ENCODE results near the gene PON3.

PON3 gene

DNA sequence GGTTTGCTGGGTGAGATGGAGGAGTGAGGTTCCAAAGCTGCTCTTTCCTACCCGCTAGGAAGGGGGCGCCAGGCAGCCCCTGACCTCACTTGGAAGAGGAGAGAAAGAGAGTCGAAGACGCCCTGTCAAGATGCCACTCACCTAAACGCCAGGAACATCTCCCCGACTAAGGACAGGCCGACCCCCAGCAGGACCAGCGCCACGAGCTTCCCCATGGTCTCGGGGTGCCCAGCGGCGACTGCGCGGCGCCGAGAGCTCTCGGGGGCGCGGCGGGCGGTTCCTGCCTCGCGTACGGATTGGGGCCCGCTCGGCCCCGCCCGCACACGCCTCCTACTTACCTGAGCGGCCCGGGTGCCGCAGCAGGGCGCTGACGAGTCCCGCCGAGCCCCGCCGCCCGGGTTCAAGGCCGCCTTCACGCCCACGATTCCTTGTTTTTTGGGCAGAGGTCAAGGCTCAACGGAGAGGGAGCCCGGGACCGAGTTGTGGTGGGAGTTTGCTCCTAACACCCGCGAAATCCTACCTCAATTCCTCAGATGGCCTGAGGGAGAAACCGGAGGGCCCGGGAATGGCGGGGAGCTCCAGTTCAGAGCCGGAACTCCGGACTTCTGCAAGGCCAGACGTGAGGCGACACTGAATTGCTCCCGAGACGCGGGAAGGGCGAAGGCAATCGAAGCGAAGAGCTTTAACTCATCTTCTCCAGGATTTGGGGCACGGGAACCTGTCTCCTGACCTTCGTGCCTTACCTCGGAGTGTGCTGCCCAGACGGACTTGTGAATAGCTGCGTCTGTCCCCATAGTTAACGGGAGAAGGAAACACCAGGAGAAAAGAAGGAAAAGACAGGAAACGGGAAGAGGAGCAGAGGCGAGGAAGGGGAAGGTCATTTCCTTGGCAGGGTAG lies at the start of gene PON3:
Gene PON3 (minus strand): TSS at position 240 of the 897 bp plus-strand sequence. CDS start 25 bp downstream, at position 215.
- DNase-seq (ENCODE audit: low read depth) = no peak

GRCh38 chr7:95444796-95445195 lies 48.6 kb upstream of the PON3 start:
- no peak for DNase-seq (ENCODE audit: low read depth)

GRCh38 chr7:95441042-95441823 lies 45.1 kb upstream of the PON3 start:
- no peak for DNase-seq (ENCODE audit: low read depth)

DNA sequence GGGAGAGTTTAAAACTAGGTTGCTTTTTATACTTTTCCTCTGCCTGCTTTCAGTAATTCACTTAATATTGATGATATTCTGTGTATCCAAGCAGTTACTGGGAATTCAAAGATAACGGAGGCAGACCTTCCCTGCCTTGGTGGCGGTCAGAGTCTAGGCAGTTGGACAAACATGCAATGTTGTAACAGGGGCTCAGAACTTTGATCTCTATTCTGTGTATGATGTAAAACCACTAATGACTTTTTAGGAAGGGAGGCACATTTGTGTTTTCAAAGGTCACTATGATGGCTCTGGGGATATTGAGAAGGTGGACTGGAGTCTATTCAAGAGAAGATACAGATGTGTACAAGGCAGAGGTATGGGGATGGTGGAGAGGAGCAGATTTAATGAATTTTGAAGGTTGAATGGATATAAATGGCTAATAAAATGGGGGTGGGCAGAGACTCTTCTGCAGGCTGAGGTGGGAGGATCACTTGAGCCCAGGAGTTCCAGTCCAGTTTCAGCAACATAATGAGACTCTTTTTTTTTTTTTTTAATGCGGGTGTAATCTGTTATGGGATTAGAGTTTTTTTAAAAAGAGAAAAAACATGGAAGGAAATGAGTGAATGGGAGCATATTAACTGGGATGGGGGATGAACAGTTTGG lies 44.3 kb upstream of the PON3 start:
- no peak for DNase-seq (ENCODE audit: low read depth)

GRCh38 chr7:95436407-95436806 lies 40.2 kb upstream of the PON3 start:
- DNase-seq (ENCODE audit: low read depth) = no peak

- DNase-seq (ENCODE audit: low read depth) = no peak
These were observed 39.2 kb upstream of the PON3 start for GRCh38 chr7:95435422-95435780.

- no peak for DNase-seq (ENCODE audit: low read depth)
These were observed 38.6 kb upstream of the PON3 start, which contains the start of gene PON2 for GRCh38 chr7:95434557-95435421. Gene PON2, minus strand, starts transcription at chr7:95435028. Its CDS starts 77 bp downstream, at chr7:95434951.

- no peak for DNase-seq (ENCODE audit: low read depth)
These were observed 37.9 kb upstream of the PON3 start for GRCh38 chr7:95433952-95434556.

DNA sequence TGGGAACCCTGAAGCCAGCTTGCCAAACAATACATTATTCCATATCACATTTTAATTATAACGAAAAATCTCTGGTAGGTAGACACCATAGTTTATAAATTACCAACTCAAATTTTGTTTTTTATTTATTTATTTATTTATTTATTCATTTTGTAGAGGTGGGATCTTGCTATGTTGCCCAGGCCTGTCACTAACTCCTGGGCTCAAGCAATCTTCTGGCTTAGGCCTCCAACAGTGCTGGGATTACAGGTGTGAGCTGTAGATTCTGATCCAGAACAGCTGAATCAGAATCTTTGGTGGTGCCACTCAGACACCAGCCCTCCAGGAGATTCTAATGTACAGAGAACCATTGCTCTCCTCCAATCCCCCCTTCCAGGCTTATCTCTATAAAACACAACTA lies 37.0 kb upstream of the PON3 start:
- no peak for DNase-seq (ENCODE audit: low read depth)

GRCh38 chr7:95432606-95433005 lies 36.4 kb upstream of the PON3 start:
- no peak for DNase-seq (ENCODE audit: low read depth)

GRCh38 chr7:95430864-95431263 lies 34.7 kb upstream of the PON3 start:
- no peak for DNase-seq (ENCODE audit: low read depth)

- DNase-seq (ENCODE audit: low read depth) = no peak
These were observed 33.2 kb upstream of the PON3 start for GRCh38 chr7:95429241-95429990.

GRCh38 chr7:95427914-95428516 lies 31.8 kb upstream of the PON3 start:
- no peak for DNase-seq (ENCODE audit: low read depth)

- DNase-seq (ENCODE audit: low read depth) = no peak
These were observed 31.0 kb upstream of the PON3 start for GRCh38 chr7:95427166-95427565.

- DNase-seq (ENCODE audit: low read depth) = no peak
These were observed 29.5 kb upstream of the PON3 start for GRCh38 chr7:95425694-95426093.

- DNase-seq (ENCODE audit: low read depth) = no peak
These were observed 28.5 kb upstream of the PON3 start for GRCh38 chr7:95424716-95425115.

- no peak for DNase-seq (ENCODE audit: low read depth)
These were observed 25.8 kb upstream of the PON3 start for GRCh38 chr7:95421847-95422444.

- DNase-seq (ENCODE audit: low read depth) = no peak
These were observed 25.0 kb upstream of the PON3 start for GRCh38 chr7:95421000-95421846.

GRCh38 chr7:95412075-95412474 lies 15.9 kb upstream of the PON3 start:
- no peak for DNase-seq (ENCODE audit: low read depth)

Measured in non-pigmented ciliary epithelial cell (primary cell).